NK-92 (cell line): ENCODE measurements around the gene SNRNP27.

Experiments used
- DNase-seq: peaks from one replicate; lab custom pipeline; 2025; ENCODE audit not compliant: unreplicated experiment; lab: John Stamatoyannopoulos, UW

Gene SNRNP27

DNA sequence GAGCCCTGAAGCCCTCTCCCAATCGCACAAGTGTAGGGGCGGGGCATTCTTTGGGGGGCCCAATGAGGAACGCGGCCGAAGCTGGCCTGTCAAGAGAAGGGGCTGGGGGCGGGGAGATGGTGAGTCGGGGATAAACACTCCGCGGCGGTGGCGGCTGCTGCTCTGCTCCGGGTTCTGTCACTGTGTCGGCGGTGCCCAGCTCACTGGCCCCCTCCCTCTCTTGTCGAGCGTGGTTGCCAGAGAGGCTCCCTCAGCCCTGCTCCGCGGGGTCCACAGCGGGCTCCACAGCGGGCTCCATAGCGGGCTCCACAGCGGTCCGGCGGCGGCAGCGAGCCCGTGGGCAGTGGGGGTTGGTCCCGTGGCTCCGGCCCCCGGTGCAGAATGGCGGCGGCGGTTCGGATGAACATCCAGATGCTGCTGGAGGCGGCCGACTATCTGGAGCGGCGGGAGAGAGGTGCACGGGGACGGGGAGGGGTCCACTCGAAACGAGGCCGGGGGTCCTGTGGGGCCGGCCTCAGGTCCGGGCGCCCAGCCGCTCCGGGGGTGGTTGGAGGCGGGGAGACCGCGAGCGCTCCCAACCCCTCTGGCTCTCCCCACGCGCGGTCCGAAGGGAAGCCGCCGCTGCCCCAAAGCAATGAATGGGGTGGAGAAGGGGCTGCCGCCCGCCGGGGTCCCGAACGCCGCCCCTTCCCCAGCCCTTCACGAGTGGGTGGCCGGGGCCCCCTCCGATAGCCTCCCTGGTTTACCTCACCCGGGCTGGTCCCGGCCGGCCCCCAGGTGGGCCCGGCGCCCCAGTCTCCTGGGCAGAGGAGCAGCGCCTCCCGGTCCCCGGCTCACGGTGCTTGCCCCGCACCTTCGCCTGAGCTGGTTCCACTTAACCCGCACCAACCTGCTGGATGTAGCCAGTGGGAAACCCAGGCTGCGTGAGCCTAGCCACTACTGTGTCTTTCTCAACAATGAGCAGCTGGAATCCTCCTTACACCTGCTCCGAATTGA lies 21.5 kb downstream of the SNRNP27 start, which contains the start of gene MXD1:
MXD1 (plus strand) TSS at position 160 of the 996 bp plus-strand sequence; CDS start at position 382, 222 bp downstream.
- DNase-seq = no peak

DNA sequence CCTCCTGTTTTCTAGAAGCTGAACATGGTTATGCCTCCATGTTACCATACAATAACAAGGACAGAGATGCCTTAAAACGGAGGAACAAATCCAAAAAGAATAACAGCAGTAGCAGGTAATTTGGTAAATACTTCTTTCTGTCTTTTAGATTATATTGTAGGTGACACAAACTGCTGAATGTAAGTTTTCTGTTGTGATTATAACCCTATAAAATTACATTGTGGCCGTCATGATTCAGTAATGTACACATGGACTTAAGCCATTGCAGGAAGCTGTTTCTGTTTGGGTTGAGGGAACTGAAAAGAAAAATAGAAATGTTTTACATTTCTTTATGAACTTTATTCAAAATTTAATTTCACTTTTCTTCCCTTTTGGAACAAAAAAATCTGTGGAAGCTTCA lies 22.4 kb downstream of the SNRNP27 start:
- DNase-seq = no peak

DNA sequence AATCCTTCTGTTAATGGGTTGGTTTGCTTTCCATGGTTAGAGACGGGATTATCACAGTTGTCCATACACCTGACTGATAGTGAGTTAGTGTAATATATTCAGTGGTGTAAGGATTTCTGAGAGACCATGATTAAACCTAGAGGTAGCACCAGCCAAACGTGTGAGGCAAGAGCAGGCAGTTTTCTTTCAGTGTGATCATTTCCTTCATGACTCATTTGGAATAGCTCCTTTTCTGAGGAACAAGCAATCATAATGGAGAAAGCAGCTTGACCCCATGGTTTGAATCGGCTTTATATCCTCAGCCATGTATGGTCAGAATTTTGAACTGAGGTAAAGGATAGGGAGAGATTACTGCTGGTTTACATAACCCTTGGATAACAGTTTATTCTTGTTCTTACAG lies 24.1 kb downstream of the SNRNP27 start:
- DNase-seq = no peak

DNA sequence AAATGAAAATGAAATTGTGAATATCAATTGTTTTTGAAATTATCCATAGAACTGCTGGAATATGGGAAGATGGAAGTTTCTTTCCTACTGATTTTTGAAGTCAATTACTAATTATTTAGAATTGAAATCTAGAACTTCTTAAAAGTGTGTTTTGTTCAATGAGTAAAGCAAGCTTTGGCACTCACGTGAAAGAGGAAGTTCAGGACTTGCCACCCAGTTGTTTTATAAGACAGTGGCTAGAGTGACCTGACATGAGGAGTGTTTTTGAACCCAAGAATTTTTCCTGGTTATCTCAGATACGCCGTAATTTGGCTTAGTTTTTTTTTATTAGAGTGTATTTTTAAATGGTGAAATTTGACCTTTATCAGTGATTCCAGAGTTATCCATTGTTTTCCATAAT lies 24.6 kb downstream of the SNRNP27 start:
- no peak for DNase-seq

DNA sequence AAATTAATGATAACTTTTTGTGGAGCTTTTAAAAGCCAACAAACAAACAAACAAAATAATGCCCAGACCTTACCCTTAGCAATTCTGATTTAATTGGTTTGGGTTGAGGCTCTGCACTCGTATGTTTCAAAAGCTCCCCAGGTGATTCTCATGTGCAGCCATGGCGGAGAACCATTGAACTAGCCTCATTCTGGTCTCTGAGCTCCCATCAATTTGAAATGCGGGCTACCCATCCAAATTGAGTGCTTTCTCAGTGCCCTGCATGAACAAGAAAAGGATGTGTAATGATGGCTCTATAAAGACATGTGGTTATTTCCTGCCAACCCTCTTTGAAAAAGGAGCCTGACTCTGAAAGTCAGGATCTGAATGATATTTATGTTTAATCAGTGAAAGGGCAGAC lies 29.4 kb downstream of the SNRNP27 start:
- DNase-seq = no peak

DNA sequence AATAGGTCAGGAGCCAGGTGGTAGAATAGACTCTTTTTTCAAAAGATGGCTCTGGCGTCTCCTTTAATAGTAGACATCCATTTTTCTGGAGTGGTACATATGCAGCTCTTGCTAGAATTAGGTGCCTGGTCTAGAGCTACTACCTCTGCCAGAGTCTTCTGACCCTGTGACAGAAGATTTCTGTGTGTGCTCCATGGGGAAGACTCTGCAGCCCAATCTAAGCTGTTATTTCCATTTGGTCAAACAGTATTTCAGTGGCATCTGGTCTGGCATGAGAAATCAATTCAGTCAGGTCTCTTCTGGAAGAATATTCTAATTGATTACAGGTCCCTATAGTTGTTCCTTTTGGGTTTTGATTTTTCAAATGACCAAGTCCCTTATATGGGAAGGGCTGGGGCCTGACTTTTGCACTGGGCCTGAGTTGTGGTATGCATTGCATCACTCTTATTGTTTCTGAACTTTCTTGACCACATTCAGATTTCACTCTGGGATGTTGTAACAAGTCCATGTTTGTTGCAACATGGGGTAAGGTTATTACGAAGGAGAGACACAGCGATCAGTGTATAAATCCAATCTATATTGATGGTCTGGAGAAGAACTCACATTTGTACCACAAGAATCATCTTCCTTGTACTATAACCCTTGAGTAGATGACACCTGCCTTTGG lies 33.2 kb downstream of the SNRNP27 start:
- no peak for DNase-seq

DNA sequence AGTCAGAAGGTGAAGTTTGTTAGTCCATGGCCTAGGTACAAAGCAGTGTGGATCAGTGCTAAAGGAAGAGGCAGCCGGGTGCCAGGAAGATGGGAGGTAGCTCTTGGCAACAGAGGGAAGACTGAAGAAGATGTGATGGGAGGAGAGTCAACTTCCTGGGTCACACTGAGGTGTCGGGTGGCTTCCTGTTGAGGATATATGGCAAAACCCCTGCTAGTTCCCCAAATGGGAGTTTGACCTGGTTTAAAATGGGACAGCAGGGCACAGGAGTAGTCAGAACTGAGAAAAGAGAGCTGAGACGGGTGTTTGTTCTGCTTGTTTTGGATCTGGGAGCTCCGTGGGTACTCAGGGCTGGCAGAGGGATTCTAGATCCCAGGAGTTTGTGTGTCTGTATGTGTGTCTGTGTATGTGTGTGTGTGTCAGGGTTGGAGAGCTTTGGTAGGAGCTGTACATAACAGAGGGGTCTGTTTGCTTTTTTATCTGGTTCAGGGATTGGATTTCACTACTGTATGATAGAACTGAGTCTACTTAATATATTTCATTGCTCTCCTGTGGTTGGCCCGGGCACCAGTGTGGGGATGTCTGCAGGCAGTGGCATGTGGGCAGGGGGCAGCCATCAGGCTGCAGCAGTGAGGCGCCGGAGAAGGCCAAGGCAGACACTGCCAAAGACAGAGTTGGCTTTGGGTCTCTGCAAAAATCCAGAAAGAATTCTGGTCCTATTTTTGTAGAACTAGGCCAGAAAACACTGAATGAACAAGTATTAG lies 38.3 kb downstream of the SNRNP27 start:
- DNase-seq = no peak

DNA sequence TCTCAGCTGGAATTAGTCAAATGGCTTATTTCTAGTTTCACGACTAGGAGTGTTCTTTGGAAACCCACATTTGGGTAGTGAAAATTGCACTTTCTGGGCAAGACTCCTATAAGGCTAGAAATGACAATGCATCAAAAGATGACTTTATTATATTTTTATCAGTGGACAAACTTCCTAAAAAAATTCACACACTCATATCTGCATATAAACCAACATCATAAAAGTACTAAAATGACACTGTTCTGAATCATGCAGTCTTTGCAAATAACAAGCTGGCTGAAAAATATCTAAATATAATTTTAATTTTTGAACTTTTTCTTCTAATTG lies 38.8 kb downstream of the SNRNP27 start:
- DNase-seq = no peak

DNA sequence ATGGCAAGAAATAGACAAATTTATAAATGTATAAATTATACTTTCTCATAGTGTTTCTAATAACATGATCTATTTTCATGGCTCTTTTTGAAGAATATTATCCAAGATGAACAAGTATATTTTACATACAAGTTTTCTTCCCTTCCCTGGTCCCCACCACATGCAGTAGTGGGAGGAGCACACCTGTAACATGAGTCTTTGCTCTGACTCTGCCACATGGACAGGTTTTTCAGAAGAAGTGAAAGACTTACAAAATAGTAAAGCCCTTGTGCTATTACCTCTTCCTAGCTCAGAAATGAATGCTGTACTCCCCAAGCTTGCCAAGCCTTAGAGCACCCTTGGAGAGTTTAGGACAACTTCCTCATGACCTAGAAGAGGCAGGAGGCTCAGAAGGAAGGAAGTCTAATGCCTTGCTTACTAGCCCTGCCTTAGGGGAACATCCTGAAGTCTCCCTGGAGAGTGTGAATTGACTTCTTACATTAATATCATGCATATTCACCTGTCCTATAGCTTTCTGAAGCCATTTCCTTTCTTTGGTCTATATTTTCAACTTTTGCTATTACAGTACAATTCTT lies 39.6 kb downstream of the SNRNP27 start:
- DNase-seq = no peak

DNA sequence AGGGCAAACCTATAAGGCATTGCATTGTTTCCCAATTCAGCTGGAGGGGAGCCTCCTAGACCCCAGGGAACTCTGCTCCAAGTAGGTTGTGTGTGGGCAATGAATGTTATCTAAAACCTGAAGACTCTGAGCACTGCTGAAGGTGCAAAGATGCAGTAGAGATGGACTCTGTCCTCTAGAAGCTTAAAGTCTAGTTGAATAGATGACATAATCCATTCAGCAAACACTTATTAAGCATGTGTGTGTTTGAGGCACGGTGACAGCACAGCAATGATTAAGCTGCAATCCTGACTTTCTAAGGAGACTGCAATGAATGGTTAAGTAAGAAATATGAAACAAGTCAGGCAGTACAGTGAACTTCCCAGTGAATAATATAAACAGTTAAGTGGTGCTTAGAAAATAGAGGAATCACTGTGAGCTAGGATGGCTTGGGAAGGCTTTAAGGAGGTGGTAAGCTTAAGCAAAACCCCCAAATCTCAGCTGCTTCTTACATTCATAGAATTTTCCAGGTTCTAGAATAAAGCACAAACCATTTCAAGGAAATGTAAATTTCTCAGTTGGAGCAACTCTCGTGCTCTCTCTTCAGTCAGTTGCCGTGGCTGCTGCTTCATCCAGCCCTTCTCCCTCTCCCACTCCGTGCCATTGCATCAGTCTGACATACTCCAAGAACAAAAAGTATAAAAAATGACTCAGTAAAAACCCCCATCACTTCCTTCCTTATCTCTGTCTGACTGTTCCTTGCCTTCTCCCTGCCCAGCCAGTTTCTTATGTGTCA lies 40.3 kb downstream of the SNRNP27 start:
- no peak for DNase-seq

DNA sequence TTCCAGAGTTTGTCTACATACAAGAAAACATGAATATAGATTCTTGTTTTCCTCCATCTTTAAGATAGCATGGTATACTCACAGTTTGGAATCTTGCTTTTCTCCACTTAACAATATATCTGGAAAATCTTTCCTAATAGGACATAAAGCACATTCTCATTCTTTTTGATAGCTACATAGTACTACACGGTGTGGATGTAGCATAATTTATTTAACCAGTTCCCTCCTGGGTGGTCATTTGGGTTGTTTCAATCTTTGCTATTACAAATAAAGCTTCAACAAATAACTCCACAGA lies 40.8 kb downstream of the SNRNP27 start:
- DNase-seq = no peak

DNA sequence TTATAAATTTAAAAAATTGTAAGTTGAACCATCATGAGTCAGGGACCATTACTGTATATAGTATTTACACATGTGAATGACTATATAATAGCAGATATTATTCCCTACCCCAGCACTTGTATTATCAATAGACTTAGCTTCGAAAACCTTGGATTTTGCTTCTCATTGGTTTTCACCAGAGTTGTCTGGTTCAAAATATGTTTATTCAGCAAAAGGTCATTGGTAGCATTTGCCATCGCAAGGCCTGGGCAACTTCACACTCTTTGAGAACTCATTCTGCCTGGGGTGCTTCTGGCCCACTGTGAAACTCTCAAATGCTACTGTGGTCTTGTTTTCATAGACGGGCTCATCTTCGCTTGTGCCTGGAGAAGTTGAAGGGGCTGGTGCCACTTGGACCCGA lies 41.3 kb downstream of the SNRNP27 start:
- DNase-seq = no peak

DNA sequence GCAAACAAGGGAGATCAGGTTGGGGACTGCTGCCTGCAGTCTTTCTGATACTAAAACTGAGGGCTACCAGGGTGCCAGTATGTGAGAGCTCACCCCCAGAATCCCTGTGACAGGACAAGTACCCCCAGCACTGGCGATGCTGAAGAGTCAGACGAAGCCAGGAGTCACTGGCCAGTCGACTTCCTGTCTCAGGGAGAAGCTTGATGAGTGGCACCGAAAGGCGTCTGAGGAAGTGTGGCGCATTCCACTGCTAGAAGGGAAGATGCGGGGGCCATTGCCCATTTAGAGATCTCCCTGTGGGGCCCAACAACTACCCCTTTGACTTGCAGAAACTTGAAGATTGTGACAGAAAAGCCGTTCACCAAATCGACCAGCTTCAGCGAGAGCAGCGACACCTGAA lies 43.1 kb downstream of the SNRNP27 start:
- no peak for DNase-seq

DNA sequence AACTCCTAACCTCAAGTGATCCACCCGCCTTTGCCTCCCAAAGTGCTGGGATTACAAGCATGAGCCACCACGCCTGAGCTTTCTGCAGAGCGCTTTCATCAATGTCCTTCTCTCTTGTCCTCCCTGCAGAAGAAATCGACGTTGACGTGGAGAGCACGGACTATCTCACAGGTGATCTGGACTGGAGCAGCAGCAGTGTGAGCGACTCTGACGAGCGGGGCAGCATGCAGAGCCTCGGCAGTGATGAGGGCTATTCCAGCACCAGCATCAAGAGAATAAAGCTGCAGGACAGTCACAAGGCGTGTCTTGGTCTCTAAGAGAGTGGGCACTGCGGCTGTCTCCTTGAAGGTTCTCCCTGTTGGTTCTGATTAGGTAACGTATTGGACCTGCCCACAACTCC lies 44.2 kb downstream of the SNRNP27 start:
- DNase-seq = no peak

DNA sequence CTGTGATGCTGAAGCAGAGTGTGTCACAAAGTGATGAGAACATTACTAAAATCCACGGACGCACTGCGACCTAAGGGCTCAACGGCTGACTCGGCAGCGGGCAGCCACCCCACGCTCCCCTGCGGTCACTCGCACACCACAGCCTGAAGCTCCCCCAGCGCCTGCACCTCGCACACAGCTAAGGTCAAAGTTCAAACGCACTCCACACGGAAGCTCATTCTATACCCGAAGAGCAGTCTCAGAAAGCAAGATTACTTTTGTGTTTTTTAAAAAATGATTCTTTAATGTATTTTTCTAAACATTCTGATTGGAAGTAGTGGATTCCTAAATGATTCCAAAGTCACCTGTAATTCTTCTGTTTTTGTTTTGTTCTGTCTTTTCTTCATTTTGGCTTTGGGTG lies 46.0 kb downstream of the SNRNP27 start:
- DNase-seq = no peak

DNA sequence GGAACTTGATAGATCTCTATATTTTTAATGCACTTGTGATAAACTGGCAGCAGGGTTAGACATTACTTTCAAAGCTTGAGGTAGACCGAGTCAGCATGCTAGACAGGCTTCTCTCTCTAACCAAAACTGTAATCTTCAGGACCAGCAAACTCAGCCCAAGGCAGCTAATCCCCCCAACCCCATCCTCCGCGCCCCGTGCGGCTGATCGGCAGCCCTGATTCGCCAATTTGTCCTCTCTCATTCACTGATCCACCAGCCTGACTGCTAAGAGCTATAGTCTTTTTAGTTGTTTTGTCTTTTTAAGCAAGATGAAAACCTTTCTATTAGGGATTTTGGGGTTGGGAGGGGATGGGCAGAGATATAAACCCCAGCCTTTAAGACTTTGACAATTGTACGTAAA lies 46.9 kb downstream of the SNRNP27 start:
- DNase-seq = no peak

DNA sequence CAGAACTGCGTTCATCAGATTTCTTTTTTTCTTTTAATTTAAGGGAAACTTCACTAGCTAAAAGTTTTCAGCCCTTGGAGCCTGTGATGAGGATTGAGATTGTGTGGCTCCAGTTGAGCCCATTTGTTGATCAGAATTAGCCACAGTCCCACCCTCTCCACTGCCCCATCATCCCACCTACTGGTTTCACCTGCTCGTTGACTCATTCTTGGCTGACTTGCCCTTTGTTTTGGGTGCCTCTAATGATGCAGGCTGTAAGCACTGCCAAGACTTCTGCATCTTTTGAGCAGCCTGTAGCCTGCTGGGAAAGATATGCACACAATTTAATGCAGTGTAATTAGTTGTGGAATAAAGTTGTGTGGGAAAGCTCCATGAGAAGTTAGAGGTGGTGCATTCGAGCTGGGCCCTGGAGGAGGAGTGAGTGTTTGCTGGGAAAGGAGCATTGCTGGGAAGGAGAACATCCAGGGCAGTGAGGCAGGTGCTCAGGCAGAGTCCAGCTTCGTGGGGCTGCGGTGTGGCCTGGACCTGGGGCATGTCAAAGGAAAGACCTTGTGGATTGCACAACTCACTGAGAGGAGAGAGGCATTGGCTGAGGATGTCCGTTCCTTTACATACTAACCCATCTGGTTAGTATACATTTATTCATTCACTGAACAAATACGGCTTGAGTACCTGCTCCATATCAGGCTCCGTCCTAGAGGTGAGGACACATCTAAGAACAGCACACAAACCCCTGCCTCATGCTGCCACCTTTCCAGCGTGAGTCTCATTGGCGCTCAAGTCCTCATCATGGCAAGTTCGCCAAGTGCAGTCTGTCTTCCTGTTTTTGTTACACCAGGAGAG lies 49.5 kb downstream of the SNRNP27 start:
- no peak for DNase-seq

DNA sequence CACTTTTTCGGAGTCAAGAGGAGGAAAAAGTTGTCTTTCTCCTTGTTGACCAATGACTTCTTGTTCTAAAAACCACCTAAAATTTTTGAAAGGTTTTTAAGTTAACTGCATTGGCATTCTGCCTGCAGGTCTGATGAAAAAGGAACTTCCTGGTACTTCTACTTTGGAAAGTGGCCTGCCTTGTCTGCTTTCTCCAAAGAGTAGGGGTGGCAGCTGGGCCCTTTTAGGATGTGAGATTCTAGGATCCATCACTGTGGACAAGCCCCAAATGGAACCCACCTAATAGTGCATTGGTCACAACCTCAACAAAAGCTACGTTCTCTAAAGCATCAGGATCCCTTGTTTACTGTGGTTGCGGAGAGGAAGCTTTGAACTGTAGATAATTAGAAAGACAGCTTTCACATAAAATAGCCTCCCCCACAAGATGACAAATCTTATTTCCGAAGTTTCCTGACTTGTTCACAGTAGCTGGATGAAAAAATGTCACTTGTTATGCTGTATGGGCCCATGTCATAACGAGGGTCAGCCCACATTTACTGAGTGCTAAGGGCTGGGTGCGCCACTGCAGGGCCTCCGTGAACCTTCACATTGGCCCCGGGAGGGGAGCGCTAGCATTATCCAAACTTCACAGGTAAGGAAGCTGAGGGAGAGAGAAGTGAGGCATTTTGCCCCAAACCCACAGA lies 50.2 kb downstream of the SNRNP27 start:
- no peak for DNase-seq

DNA sequence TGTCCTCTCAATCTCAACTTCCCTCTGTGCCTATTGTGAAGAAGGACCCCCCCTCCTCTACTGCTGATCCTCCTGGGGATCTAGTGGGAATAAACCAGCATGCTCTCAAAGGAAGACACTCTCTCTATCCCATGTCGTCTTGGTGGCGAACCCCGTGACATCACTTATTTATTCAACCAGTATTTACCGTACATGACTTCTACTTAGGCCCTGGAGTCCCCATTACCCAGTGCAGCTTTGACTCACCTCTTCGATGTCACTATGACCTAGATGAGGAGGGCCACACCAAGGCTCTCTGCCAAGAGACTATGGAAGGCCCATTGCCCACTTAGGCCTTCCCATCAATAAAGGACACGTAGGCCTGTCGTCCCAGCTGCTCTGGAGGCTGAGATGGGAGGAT lies 51.0 kb downstream of the SNRNP27 start:
- DNase-seq = no peak
